HG03025 (cell line): Measurements from ENCODE around the gene RPL41.

Source experiments
- ATAC-seq: cut with Tn5 transposase; IDR thresholded peaks from one replicate; pipeline ENCODE4 v1.9.1; 2021; ENCODE audit warnings: mild to moderate bottlenecking, moderate library complexity; ENCODE audit not compliant: unreplicated experiment, low FRiP score

The RPL41 gene

GRCh38 chr12:56164345-56164729, 47.9 kb downstream of the RPL41 start:
- ATAC-seq, result no peak

- no peak for ATAC-seq
Measured at GRCh38 chr12:56165369-56165768, 48.9 kb downstream of the RPL41 start.
